NCI-H774 (cell line): ENCODE measurements around the gene MICALL2.

Experiments used
- DNase-seq: peaks from one replicate; lab custom pipeline; 2025; lab: John Stamatoyannopoulos, UW

The MICALL2 gene

GRCh38 chr7:1468203-1468602, 8.9 kb upstream of the MICALL2 start:
- no peak for DNase-seq

GRCh38 chr7:1466524-1467271, 7.4 kb upstream of the MICALL2 start:
- no peak for DNase-seq

- DNase-seq, result no peak
Observed at GRCh38 chr7:1464694-1465093, 5.4 kb upstream of the MICALL2 start.

GRCh38 chr7:1463676-1464223, 4.5 kb upstream of the MICALL2 start:
- DNase-seq, result no peak

- DNase-seq, result no peak
Observed at GRCh38 chr7:1461646-1462375, 2.5 kb upstream of the MICALL2 start.

- DNase-seq, result no peak
Observed at GRCh38 chr7:1460821-1461645, 1.8 kb upstream of the MICALL2 start.

GRCh38 chr7:1459920-1460820, 900 bp upstream of the MICALL2 start:
- DNase-seq, result no peak

- peak; percentile 96 for DNase-seq
Observed at GRCh38 chr7:1459512-1459892, 232 bp upstream of the MICALL2 start.

- DNase-seq, result no peak
Observed at GRCh38 chr7:1457949-1458682, 1.2 kb downstream of the MICALL2 start.

- no peak for DNase-seq
Observed at GRCh38 chr7:1457059-1457948, 2.0 kb downstream of the MICALL2 start.

GRCh38 chr7:1455955-1456354, 3.3 kb downstream of the MICALL2 start:
- no peak for DNase-seq

GRCh38 chr7:1455241-1455939, 3.9 kb downstream of the MICALL2 start:
- peak; percentile 84 for DNase-seq

- DNase-seq, result no peak
Observed at GRCh38 chr7:1454542-1454941, 4.7 kb downstream of the MICALL2 start.

GRCh38 chr7:1452205-1452604, 7.1 kb downstream of the MICALL2 start:
- DNase-seq, result no peak

GRCh38 chr7:1450987-1451386, 8.3 kb downstream of the MICALL2 start:
- DNase-seq, result no peak

GRCh38 chr7:1450431-1450830, 8.8 kb downstream of the MICALL2 start:
- DNase-seq, result no peak

- DNase-seq, result no peak
Observed at GRCh38 chr7:1449951-1450350, 9.3 kb downstream of the MICALL2 start.

- DNase-seq, result no peak
Observed at GRCh38 chr7:1449501-1449900, 9.8 kb downstream of the MICALL2 start.

- no peak for DNase-seq
Observed at GRCh38 chr7:1448958-1449357, 10.3 kb downstream of the MICALL2 start.
